GM19240 (cell line): ENCODE data around the gene RBM12.

ENCODE experiments used
- DNase-seq: peaks from one replicate; pipeline ENCODE4 v3.0.0; 2011; ENCODE audit warnings: low spot score; ENCODE audit not compliant: insufficient read length

Gene RBM12

GRCh38 chr20:35660122-35660937 lies 4.4 kb downstream of the RBM12 start:
- no peak for DNase-seq

- DNase-seq = no peak
These were observed 7.4 kb downstream of the RBM12 start for GRCh38 chr20:35657271-35657670.

DNA sequence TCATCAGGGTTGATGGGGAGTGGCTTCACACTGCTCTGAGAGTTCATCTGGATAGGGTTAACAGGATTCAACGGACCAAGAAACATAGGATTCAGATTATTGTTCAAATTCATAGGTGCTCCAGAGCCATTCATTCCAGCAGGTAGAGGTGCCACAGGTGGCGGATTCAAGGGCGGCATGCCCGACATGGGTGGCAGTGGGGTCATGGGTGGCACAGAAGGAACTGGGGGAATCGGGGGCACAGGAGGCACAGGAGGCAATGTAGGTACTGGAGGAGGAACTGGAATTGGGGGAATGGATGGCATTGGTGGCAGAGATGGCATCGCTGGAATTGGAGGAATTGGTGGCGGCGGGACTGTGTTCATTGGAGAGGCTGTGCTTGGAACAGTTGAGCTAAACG lies 10.3 kb downstream of the RBM12 start:
- no peak for DNase-seq

GRCh38 chr20:35653893-35654292 lies 10.8 kb downstream of the RBM12 start:
- DNase-seq = no peak

DNA sequence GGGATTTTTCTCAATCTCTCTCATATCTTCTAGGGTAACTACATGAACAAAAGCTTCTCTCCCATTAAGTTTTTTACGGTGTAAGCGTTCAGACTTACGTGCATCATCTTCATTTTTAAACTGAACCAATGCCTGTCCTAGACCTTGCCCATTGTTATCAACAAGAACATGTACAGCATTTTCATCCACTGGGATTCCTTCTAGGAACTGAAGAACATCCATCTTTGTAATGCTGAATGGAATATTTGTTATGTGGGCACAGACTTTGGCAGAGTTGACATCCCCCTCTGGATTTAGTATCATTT lies 11.3 kb downstream of the RBM12 start:
- no peak for DNase-seq

- DNase-seq = no peak
These were observed 11.9 kb downstream of the RBM12 start for GRCh38 chr20:35652641-35653429.

- DNase-seq = no peak
These were observed 12.7 kb downstream of the RBM12 start for GRCh38 chr20:35651958-35652357.

- DNase-seq = no peak
These were observed 14.1 kb downstream of the RBM12 start for GRCh38 chr20:35650632-35651031.

- no peak for DNase-seq
These were observed 15.9 kb downstream of the RBM12 start for GRCh38 chr20:35648836-35649235.

GRCh38 chr20:35644806-35645205 lies 19.9 kb downstream of the RBM12 start:
- DNase-seq = no peak

DNA sequence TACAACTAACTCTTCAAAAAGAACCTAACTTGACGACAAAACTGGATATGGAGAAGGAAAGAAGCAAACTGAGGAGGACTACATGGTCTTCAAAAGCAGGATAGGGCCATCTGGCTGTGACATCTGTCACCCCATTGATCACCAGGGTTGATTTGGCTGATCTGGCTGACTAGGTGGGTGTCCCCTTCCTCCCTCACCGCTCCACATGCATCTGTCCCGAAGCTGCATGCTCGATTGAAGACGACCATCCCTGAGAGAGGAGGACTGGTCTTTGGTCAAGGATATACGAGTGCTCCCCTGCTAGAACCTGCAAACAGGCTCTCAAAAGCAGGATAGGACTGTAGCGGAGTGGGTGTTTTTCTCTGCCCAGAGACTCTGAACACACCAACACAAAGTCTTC lies 21.7 kb downstream of the RBM12 start:
- DNase-seq = no peak

DNA sequence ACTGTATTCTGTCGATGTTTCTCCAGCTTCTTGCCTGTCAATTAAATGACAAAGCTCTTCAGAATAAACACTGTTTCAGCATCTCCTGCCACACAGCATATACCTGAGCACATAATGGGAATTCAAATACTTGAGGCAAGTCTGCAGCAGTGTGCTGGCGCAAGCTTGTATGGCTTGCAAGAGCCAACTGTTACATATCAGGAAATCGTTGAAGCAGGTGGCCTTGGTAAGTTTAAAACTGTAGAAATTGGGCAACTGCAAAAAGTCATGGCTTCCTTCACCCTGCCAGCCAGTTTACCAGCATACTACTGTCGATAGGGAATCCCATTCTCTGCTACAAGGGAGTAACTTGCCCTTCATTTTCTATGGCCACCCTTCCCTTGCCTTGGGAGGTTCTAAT lies 23.0 kb downstream of the RBM12 start:
- DNase-seq = no peak

DNA sequence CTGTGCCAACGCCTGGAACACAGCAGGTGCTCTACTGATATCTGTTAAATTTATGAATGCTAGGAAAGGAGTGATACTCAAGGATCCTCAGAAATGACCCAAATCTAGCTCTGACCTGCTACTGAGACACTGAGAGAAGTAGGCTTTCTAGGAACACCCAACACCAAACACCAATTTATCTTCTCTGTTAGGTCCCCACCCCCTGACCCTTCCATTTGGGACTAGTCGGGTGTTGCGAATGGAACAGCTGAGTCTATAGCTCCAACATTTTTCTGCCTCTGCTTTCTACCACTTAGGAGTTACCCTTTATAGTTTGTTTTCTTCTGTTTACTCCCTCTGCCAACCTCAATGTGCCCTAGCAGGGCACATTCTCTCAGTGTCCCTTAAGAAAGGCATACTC lies 24.0 kb downstream of the RBM12 start:
- no peak for DNase-seq

- no peak for DNase-seq
These were observed 25.9 kb downstream of the RBM12 start for GRCh38 chr20:35638751-35639150.

GRCh38 chr20:35637276-35637675 lies 27.4 kb downstream of the RBM12 start:
- DNase-seq = no peak

GRCh38 chr20:35636095-35636494 lies 28.6 kb downstream of the RBM12 start:
- no peak for DNase-seq

- DNase-seq = no peak
These were observed 29.0 kb downstream of the RBM12 start for GRCh38 chr20:35635652-35636051.

DNA sequence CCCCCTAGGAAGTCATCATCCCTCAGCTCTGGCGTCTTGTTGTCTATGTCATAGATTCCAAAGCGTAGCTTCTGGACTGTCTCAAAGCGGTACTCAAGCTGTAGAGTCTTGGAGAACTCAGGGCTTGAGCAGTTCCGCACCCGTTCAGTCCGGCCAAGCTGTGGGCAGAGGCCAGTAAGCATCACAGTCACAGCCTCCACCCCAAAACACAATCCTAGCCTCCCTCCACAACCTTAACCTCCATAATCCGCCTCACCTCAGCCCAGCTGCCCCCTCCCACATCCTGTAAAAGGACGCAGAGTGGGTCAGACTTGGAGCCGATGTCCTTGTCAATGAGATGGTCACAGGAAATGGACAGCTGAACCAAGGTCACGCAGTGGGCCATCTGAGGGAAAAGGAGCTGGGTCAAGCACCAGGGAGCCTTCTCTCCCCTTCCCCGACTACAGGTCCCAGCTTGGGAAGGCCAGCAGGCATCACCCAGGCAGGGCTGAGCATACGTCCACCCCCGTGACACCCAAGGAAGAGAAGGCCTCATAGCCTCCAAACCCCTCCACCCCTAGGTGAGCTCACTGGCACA lies 32.1 kb downstream of the RBM12 start:
- DNase-seq = no peak

GRCh38 chr20:35630636-35631035 lies 34.1 kb downstream of the RBM12 start:
- no peak for DNase-seq

GRCh38 chr20:35629427-35630145 lies 35.1 kb downstream of the RBM12 start:
- DNase-seq = no peak

DNA sequence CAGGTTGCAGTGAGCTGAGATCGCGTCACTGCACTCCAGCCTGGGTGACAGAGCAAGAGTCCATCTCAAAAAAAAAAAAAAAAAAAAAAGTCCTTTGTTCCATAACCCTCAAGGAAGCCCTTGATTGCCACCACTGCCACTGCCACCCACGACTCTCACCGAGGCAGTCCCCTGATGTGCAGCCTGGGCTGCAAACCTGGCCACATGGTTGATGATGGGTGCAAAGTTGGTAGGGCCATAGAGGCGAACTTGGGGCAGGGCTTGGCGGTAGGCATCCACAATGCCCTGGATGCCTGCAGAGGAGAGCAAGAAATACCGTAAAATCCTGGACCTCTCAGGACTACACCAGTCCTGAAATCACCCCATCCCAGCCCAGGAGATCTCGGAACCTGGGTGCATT lies 37.6 kb downstream of the RBM12 start:
- no peak for DNase-seq
